ENCODE results near the gene LRRC38.

- no peak for TF ChIP-seq CTCF (conservative IDR thresholded peaks at IDR 0.05)
- no peak for TF ChIP-seq ZFX (IDR thresholded peaks at IDR 0.05)
Observed at GRCh38 chr1:13510499-13510898, 3.3 kb downstream of the LRRC38 start.
